Natural killer cell treated with Interleukin-12 subunit alpha and Interleukin-12 subunit beta and Interleukin-15 and Interleukin-18, amount 100 ng/mL, for 72 hours (primary cell): Measurements from ENCODE around the gene RAD1. TPM values are rescaled to one million over a fixed set of nuclear protein-coding genes. Genes with fewer than 3 reads are reported as not detected.
"Not testable (repeated sequence)": the region's sequence is repeated elsewhere in the genome, so short reads cannot be mapped to it uniquely, and the experiment has no call there.

Source experiments
- ATAC-seq, 2 donors: fragments of 150-1000 bp; cut with Tn5 transposase in 1 of 2; sonication (Bioruptor Pico), chemical (Tn5 transposase) in 1 of 2; 2 replicates each; pipeline ENCODE4 v1.10.0; 2021
- DNase-seq: peaks from one replicate; pipeline ENCODE4 v3.0.0; 2022; ENCODE audit warnings: low spot score
- H3K27ac Mint-ChIP-seq, 2 donors: 1 replicate in 1 of 2; 2 replicates in 1 of 2; pipeline ENCODE4 v1.8.0; 2022; ENCODE audit warnings: mixed read lengths in 2 of 2, mild to moderate bottlenecking in 1 of 2, moderate library complexity in 1 of 2
- H3K27me3 Mint-ChIP-seq, 2 donors: 1 replicate in 1 of 2; 2 replicates in 1 of 2; pipeline ENCODE4 v1.8.0; 2022; ENCODE audit warnings: mixed read lengths in 2 of 2
- H3K36me3 Mint-ChIP-seq: one replicate; pipeline ENCODE4 v1.8.0; 2022; ENCODE audit warnings: mixed read lengths
- H3K4me1 Mint-ChIP-seq, 2 donors: 1 replicate in 1 of 2; 2 replicates in 1 of 2; pipeline ENCODE4 v1.8.0; 2022; ENCODE audit warnings: low read depth in 2 of 2, mixed read lengths in 2 of 2, mild to moderate bottlenecking in 1 of 2
- H3K4me3 Mint-ChIP-seq: one replicate; pipeline ENCODE4 v1.8.0; 2022; ENCODE audit warnings: mixed read lengths
- H3K9me3 Mint-ChIP-seq: 2 replicates; pipeline ENCODE4 v1.8.0; 2022; ENCODE audit warnings: mixed read lengths
- total RNA-seq, 2 donors: library from RNA; stranded (reverse); gene quantifications; one replicate each; pipeline ENCODE4 v1.2.3, GENCODE V29; 2022

The RAD1 gene
- total RNA-seq, 2 donors from 2014 or later, result 24.3 to 38.3 TPM

GRCh38 chr5:34927785-34928184, 12.5 kb upstream of the RAD1 start:
- no peak for ATAC-seq
- no peak overlapping the region for H3K4me3 Mint-ChIP-seq
- H3K36me3 Mint-ChIP-seq, result peaks cover 16% of the 10 kb centered on the region

GRCh38 chr5:34926318-34926888, 11.1 kb upstream of the RAD1 start:
- Mint-ChIP-seq H3K27me3 (no peaks in the 10 kb centered on the region), H3K9me3 (no peaks in the 10 kb centered on the region), H3K36me3 (peaks cover 20% of the 10 kb centered on the region), H3K4me1 (peaks cover 16 to 27% of the 10 kb centered on the region in 2 donors), H3K27ac (no peak overlapping the region), H3K4me3 (no peak overlapping the region)
- DNase-seq (no peak), ATAC-seq (no peak)

More at GRCh38 chr5:34927785-34928184, 12.5 kb upstream of the RAD1 start:
- no peaks in the 10 kb centered on the region for H3K27me3 Mint-ChIP-seq
- H3K27ac Mint-ChIP-seq, result no peak overlapping the region
- peaks cover 20 to 28% of the 10 kb centered on the region in 2 donors for H3K4me1 Mint-ChIP-seq
- no peaks in the 10 kb centered on the region for H3K9me3 Mint-ChIP-seq
- DNase-seq, result no peak

- Mint-ChIP-seq H3K9me3 (no peaks in the 10 kb centered on the region), H3K27me3 (no peaks in the 10 kb centered on the region), H3K36me3 (peaks cover 27% of the 10 kb centered on the region), H3K4me3 (no peak overlapping the region), H3K27ac (peak overlapping the region; percentile 31 to 37), H3K4me1 (peaks cover 6 to 19% of the 10 kb centered on the region in 2 donors)
- no peak for ATAC-seq
- no peak for DNase-seq
These were observed 9.1 kb upstream of the RAD1 start for GRCh38 chr5:34924462-34924765.

- Mint-ChIP-seq H3K27ac (peak overlapping the region; percentile 31 to 37), H3K4me1 (peaks cover 6 to 15% of the 10 kb centered on the region in 2 donors), H3K27me3 (no peaks in the 10 kb centered on the region), H3K9me3 (no peaks in the 10 kb centered on the region), H3K4me3 (peak overlapping the region; percentile 48), H3K36me3 (peaks cover 27% of the 10 kb centered on the region)
- ATAC-seq, result peak in 1 of 2 donors; percentile 93
- no peak for DNase-seq
These were observed 8.6 kb upstream of the RAD1 start for GRCh38 chr5:34923694-34924461.

- not testable (repeated sequence) for H3K9me3 Mint-ChIP-seq, DNase-seq, H3K27me3 Mint-ChIP-seq
- peaks cover 27% of the 10 kb centered on the region for H3K36me3 Mint-ChIP-seq
- peak overlapping the region; percentile 48 for H3K4me3 Mint-ChIP-seq
- peaks cover 6 to 14% of the 10 kb centered on the region in 2 donors for H3K4me1 Mint-ChIP-seq
- peak in 1 of 2 donors; percentile 24 for ATAC-seq
- peak overlapping the region; percentile 31 to 37 for H3K27ac Mint-ChIP-seq
These were observed 8.0 kb upstream of the RAD1 start for GRCh38 chr5:34923256-34923655.

- Mint-ChIP-seq H3K9me3 (no peaks in the 10 kb centered on the region), H3K27me3 (no peaks in the 10 kb centered on the region), H3K4me1 (peaks cover 23 to 36% of the 10 kb centered on the region in 2 donors), H3K27ac (no peak overlapping the region), H3K4me3 (no peak overlapping the region), H3K36me3 (peaks cover 39% of the 10 kb centered on the region)
- DNase-seq, result no peak
- ATAC-seq, result no peak
These were observed 3.8 kb upstream of the RAD1 start for GRCh38 chr5:34919077-34919476.

GRCh38 chr5:34918025-34918424, 2.7 kb upstream of the RAD1 start:
- DNase-seq, result no peak
- peaks cover 18 to 37% of the 10 kb centered on the region in 2 donors for H3K4me1 Mint-ChIP-seq
- H3K27ac Mint-ChIP-seq, result no peak overlapping the region
- ATAC-seq, result no peak
- peaks cover 37% of the 10 kb centered on the region for H3K36me3 Mint-ChIP-seq
- H3K4me3 Mint-ChIP-seq, result no peak overlapping the region
- no peaks in the 10 kb centered on the region for H3K27me3 Mint-ChIP-seq
- H3K9me3 Mint-ChIP-seq, result no peaks in the 10 kb centered on the region

GRCh38 chr5:34916518-34916917, 1.2 kb upstream of the RAD1 start:
- peaks cover 38% of the 10 kb centered on the region for H3K36me3 Mint-ChIP-seq
- DNase-seq (no peak), ATAC-seq (no peak)
- no peak overlapping the region for H3K4me3 Mint-ChIP-seq
- peaks cover 18 to 38% of the 10 kb centered on the region in 2 donors for H3K4me1 Mint-ChIP-seq
- H3K9me3 Mint-ChIP-seq, result no peaks in the 10 kb centered on the region
- no peak overlapping the region for H3K27ac Mint-ChIP-seq
- H3K27me3 Mint-ChIP-seq, result no peaks in the 10 kb centered on the region

GRCh38 chr5:34915856-34916192, 520 bp upstream of the RAD1 start:
- DNase-seq (no peak), ATAC-seq (no peak)
- Mint-ChIP-seq H3K36me3 (peaks cover 42% of the 10 kb centered on the region), H3K4me1 (peaks cover 18 to 38% of the 10 kb centered on the region in 2 donors), H3K27me3 (no peaks in the 10 kb centered on the region), H3K27ac (no peak overlapping the region), H3K4me3 (no peak overlapping the region), H3K9me3 (no peaks in the 10 kb centered on the region)

GRCh38 chr5:34914671-34915138, 599 bp downstream of the RAD1 start:
- Mint-ChIP-seq H3K27me3 (no peaks in the 10 kb centered on the region), H3K36me3 (peaks cover 42% of the 10 kb centered on the region), H3K4me1 (peaks cover 18 to 40% of the 10 kb centered on the region in 2 donors), H3K4me3 (no peak overlapping the region), H3K27ac (no peak overlapping the region), H3K9me3 (no peaks in the 10 kb centered on the region)
- ATAC-seq, result peak; percentile 1 to 2
- no peak for DNase-seq

- ATAC-seq, result no peak
- DNase-seq, result no peak
- H3K27me3 Mint-ChIP-seq, result no peaks in the 10 kb centered on the region
- H3K9me3 Mint-ChIP-seq, result no peaks in the 10 kb centered on the region
- H3K27ac Mint-ChIP-seq, result no peak overlapping the region
- peaks cover 54% of the 10 kb centered on the region for H3K36me3 Mint-ChIP-seq
- peaks cover 18 to 41% of the 10 kb centered on the region in 2 donors for H3K4me1 Mint-ChIP-seq
- no peak overlapping the region for H3K4me3 Mint-ChIP-seq
These were observed 2.2 kb downstream of the RAD1 start for GRCh38 chr5:34913072-34913471.

GRCh38 chr5:34905564-34905963, 9.7 kb downstream of the RAD1 start:
- Mint-ChIP-seq H3K27me3 (no peaks in the 10 kb centered on the region), H3K4me3 (no peak overlapping the region), H3K27ac (no peak overlapping the region), H3K9me3 (no peaks in the 10 kb centered on the region), H3K36me3 (peaks cover 22% of the 10 kb centered on the region), H3K4me1 (peaks cover 0 to 7% of the 10 kb centered on the region in 2 donors)
- ATAC-seq, result no peak
- no peak for DNase-seq

GRCh38 chr5:34903260-34903659, 12.0 kb downstream of the RAD1 start:
- Mint-ChIP-seq H3K27me3 (no peaks in the 10 kb centered on the region), H3K4me3 (no peak overlapping the region), H3K4me1 (no peaks in the 10 kb centered on the region), H3K9me3 (no peaks in the 10 kb centered on the region), H3K36me3 (peaks cover 6% of the 10 kb centered on the region), H3K27ac (no peak overlapping the region)
- DNase-seq (no peak), ATAC-seq (no peak)

GRCh38 chr5:34900652-34901051, 14.7 kb downstream of the RAD1 start:
- H3K27ac Mint-ChIP-seq, result no peak overlapping the region
- H3K27me3 Mint-ChIP-seq, result no peaks in the 10 kb centered on the region
- H3K4me3 Mint-ChIP-seq, result no peak overlapping the region
- peaks cover 5% of the 10 kb centered on the region for H3K36me3 Mint-ChIP-seq
- no peaks in the 10 kb centered on the region for H3K9me3 Mint-ChIP-seq
- H3K4me1 Mint-ChIP-seq, result no peaks in the 10 kb centered on the region
- ATAC-seq (no peak), DNase-seq (no peak)
